ENCODE measurements around the gene BMP8A. TPM values are rescaled to one million over a fixed set of nuclear protein-coding genes. Genes with fewer than 3 reads are reported as not detected.

BMP8A gene
- total and polyA plus RNA-seq, 9 of the 15 experiments (the other 6 are each of a cell fraction or from before 2014, with no cell fraction given), result 0.05 to 0.31 TPM; not detected in 7

- in situ Hi-C loops (cut with MboI), result no loop called here
- Histone ChIP-seq H4K20me1 (replicated peaks; ENCODE audit: control insufficient read depth, insufficient read depth, low read length) (no peaks in the 10 kb centered on the region), H3K27me3 (ENCODE audit: control insufficient read depth in 2 of 2, insufficient read depth in 2 of 2, low read length in 2 of 2) (no peaks in the 10 kb centered on the region), H3K4me1 (replicated peaks in 1 of 2; ENCODE audit: control insufficient read depth in 2 of 2, insufficient read depth in 2 of 2, low read length in 2 of 2) (no peaks in the 10 kb centered on the region), H3K4me3 (no peak overlapping the region), H3K9ac (ENCODE audit: insufficient read depth in 1 of 2, low read depth in 2 of 2, low read length in 2 of 2) (no peak overlapping the region), H3K79me2 (ENCODE audit: control insufficient read depth, insufficient read depth, low read length) (no peaks in the 10 kb centered on the region), H2AFZ (ENCODE audit: low read depth, low read length) (no peak overlapping the region), H3K9me3 (replicated peaks; ENCODE audit: control insufficient read depth, insufficient read depth, low read depth, low read length) (no peaks in the 10 kb centered on the region), H3K27ac (ENCODE audit: extremely low read depth, low read depth, low read length) (no peak overlapping the region), H3K4me2 (ENCODE audit: insufficient read depth, low read length) (no peak overlapping the region), H3K36me3 (ENCODE audit: control insufficient read depth, insufficient read depth, low read length) (peaks cover 93% of the 10 kb centered on the region), H3K9me1 (ENCODE audit: control insufficient read depth, insufficient read depth, low read length) (no peaks in the 10 kb centered on the region)
- no peak for DNase-seq (ENCODE audit: extremely low read depth in 1 of 4, low spot score in 3 of 4)
- 78% methylated on average over 3 of the region's 3 CpGs for WGBS (ENCODE audit: insufficient coverage, low coverage, missing lambda C conversion rate)
- no peak for ATAC-seq
- ChIA-PET POLR2A (interaction anchor here (2.0 kb wide), 1 partner anchor 23 kb away, joined by 5 read pairs; no protein-coding TSS in a partner anchor), CTCF (ENCODE audit: low intra/inter-chr PET ratio) (no interaction called here)
- BruUV-seq (replicated peaks), result no TSS peak
- intact Hi-C loops (cut with micrococcal nuclease), result no loop called here
- FAIRE-seq, result no peak
- TF ChIP-seq DNMT1 (IDR thresholded peaks at IDR 0.05) (no peak), FOXA1 (IDR thresholded peaks at IDR 0.05; ENCODE audit: borderline replicate concordance) (no peak), ZNF57 (CRISPR knock-in tag; IDR thresholded peaks at IDR 0.05) (no peak), TRIM25 (IDR thresholded peaks at IDR 0.05; ENCODE audit: borderline replicate concordance) (no peak), CEBPZ (IDR thresholded peaks at IDR 0.05; ENCODE audit: borderline replicate concordance, low read depth, low read length) (no peak), PATZ1 (CRISPR knock-in tag; IDR thresholded peaks at IDR 0.05; ENCODE audit: borderline replicate concordance) (no peak), ARHGAP35 (IDR thresholded peaks at IDR 0.05; ENCODE audit: partially characterized antibody) (no peak), KDM4B (IDR thresholded peaks at IDR 0.05; ENCODE audit: borderline replicate concordance in 2 of 2, low read depth in 1 of 2) (no peak), ZNF282 (CRISPR knock-in tag; IDR thresholded peaks at IDR 0.05) (no peak), ZBTB8A (IDR thresholded peaks at IDR 0.05; ENCODE audit: partially characterized antibody) (no peak), TOE1 (IDR thresholded peaks at IDR 0.05; ENCODE audit: borderline replicate concordance) (no peak), TOE1 (CRISPR knock-in tag; IDR thresholded peaks at IDR 0.05; ENCODE audit: borderline replicate concordance, low read depth) (no peak)
Measured at GRCh38 chr1:39466413-39467107, 24.9 kb upstream of the BMP8A start.

All from K562 (cell line).